Measurements from ENCODE around the gene CCBE1.
"Not testable (repeated sequence)": the region's sequence is repeated elsewhere in the genome, so short reads cannot be mapped to it uniquely, and the experiment has no call there.

CCBE1 gene

GRCh38 chr18:59515956-59516355 lies 181.3 kb downstream of the CCBE1 start:
- not testable (repeated sequence) for H3K36me3 ChIP-seq (ENCODE audit: control insufficient read depth in 2 of 2, insufficient read depth in 2 of 2, low read length in 2 of 2); H3K4me1 ChIP-seq (ENCODE audit: control insufficient read depth in 2 of 2, insufficient read depth in 2 of 2, low read length in 2 of 2); H3K9ac ChIP-seq (ENCODE audit: low read depth in 1 of 2, low read length in 2 of 2); H3K9me3 ChIP-seq (ENCODE audit: control insufficient read depth in 2 of 2, low read length in 2 of 2); H3K4me3 ChIP-seq (ENCODE audit: low read length in 2 of 2); H3K27me3 ChIP-seq (ENCODE audit: control insufficient read depth in 2 of 2, insufficient read depth in 2 of 2, low read length in 2 of 2)
- peak overlapping the region in 1 of 2 donors; percentile 4 for H3K27ac ChIP-seq (ENCODE audit: low read depth in 2 of 2, low read length in 2 of 2)

GRCh38 chr18:59515147-59515546 lies 182.1 kb downstream of the CCBE1 start:
- Histone ChIP-seq H3K4me1 (ENCODE audit: control insufficient read depth in 2 of 2, insufficient read depth in 2 of 2, low read length in 2 of 2) (no peaks in the 10 kb centered on the region), H3K27me3 (ENCODE audit: control insufficient read depth in 2 of 2, insufficient read depth in 2 of 2, low read length in 2 of 2) (no peaks in the 10 kb centered on the region), H3K4me3 (ENCODE audit: low read length in 2 of 2) (no peak overlapping the region), H3K9me3 (ENCODE audit: control insufficient read depth in 2 of 2, low read length in 2 of 2) (no peaks in the 10 kb centered on the region), H3K36me3 (ENCODE audit: control insufficient read depth in 2 of 2, insufficient read depth in 2 of 2, low read length in 2 of 2) (no peaks in the 10 kb centered on the region), H3K27ac (ENCODE audit: low read depth in 2 of 2, low read length in 2 of 2) (no peak overlapping the region), H3K9ac (ENCODE audit: low read depth in 1 of 2, low read length in 2 of 2) (no peak overlapping the region)

GRCh38 chr18:59514203-59514602 lies 183.0 kb downstream of the CCBE1 start:
- Histone ChIP-seq H3K4me3 (ENCODE audit: low read length in 2 of 2) (no peak overlapping the region), H3K27me3 (ENCODE audit: control insufficient read depth in 2 of 2, insufficient read depth in 2 of 2, low read length in 2 of 2) (no peaks in the 10 kb centered on the region), H3K27ac (ENCODE audit: low read depth in 2 of 2, low read length in 2 of 2) (no peak overlapping the region), H3K9me3 (ENCODE audit: control insufficient read depth in 2 of 2, low read length in 2 of 2) (no peaks in the 10 kb centered on the region), H3K9ac (ENCODE audit: low read depth in 1 of 2, low read length in 2 of 2) (no peak overlapping the region), H3K4me1 (ENCODE audit: control insufficient read depth in 2 of 2, insufficient read depth in 2 of 2, low read length in 2 of 2) (no peaks in the 10 kb centered on the region), H3K36me3 (ENCODE audit: control insufficient read depth in 2 of 2, insufficient read depth in 2 of 2, low read length in 2 of 2) (no peaks in the 10 kb centered on the region)

GRCh38 chr18:59512025-59512755 lies 185.0 kb downstream of the CCBE1 start:
- Histone ChIP-seq H3K27ac (ENCODE audit: low read depth in 2 of 2, low read length in 2 of 2) (no peak overlapping the region), H3K36me3 (ENCODE audit: control insufficient read depth in 2 of 2, insufficient read depth in 2 of 2, low read length in 2 of 2) (no peaks in the 10 kb centered on the region), H3K27me3 (ENCODE audit: control insufficient read depth in 2 of 2, insufficient read depth in 2 of 2, low read length in 2 of 2) (no peaks in the 10 kb centered on the region), H3K9me3 (ENCODE audit: control insufficient read depth in 2 of 2, low read length in 2 of 2) (no peaks in the 10 kb centered on the region), H3K4me3 (ENCODE audit: low read length in 2 of 2) (no peak overlapping the region), H3K4me1 (ENCODE audit: control insufficient read depth in 2 of 2, insufficient read depth in 2 of 2, low read length in 2 of 2) (no peaks in the 10 kb centered on the region), H3K9ac (ENCODE audit: low read depth in 1 of 2, low read length in 2 of 2) (no peak overlapping the region)

- no peaks in the 10 kb centered on the region for H3K27me3 ChIP-seq (ENCODE audit: control insufficient read depth in 2 of 2, insufficient read depth in 2 of 2, low read length in 2 of 2)
- H3K9me3 ChIP-seq (ENCODE audit: control insufficient read depth in 2 of 2, low read length in 2 of 2): no peaks in the 10 kb centered on the region
- no peak overlapping the region for H3K9ac ChIP-seq (ENCODE audit: low read depth in 1 of 2, low read length in 2 of 2)
- H3K27ac ChIP-seq (ENCODE audit: low read depth in 2 of 2, low read length in 2 of 2): no peak overlapping the region
- H3K4me1 ChIP-seq (ENCODE audit: control insufficient read depth in 2 of 2, insufficient read depth in 2 of 2, low read length in 2 of 2): no peaks in the 10 kb centered on the region
- H3K4me3 ChIP-seq (ENCODE audit: low read length in 2 of 2): no peak overlapping the region
- H3K36me3 ChIP-seq (ENCODE audit: control insufficient read depth in 2 of 2, insufficient read depth in 2 of 2, low read length in 2 of 2): no peaks in the 10 kb centered on the region
These were observed 187.5 kb downstream of the CCBE1 start for GRCh38 chr18:59509481-59510442.

GRCh38 chr18:59505356-59505755 lies 191.9 kb downstream of the CCBE1 start:
- H3K9me3 ChIP-seq (ENCODE audit: control insufficient read depth in 2 of 2, low read length in 2 of 2): no peaks in the 10 kb centered on the region
- no peak overlapping the region for H3K27ac ChIP-seq (ENCODE audit: low read depth in 2 of 2, low read length in 2 of 2)

GRCh38 chr18:59502274-59503175 lies 194.7 kb downstream of the CCBE1 start:
- H3K27me3 ChIP-seq (ENCODE audit: control insufficient read depth in 2 of 2, insufficient read depth in 2 of 2, low read length in 2 of 2): no peaks in the 10 kb centered on the region
- H3K4me1 ChIP-seq (ENCODE audit: control insufficient read depth in 2 of 2, insufficient read depth in 2 of 2, low read length in 2 of 2): no peaks in the 10 kb centered on the region
- no peak overlapping the region for H3K4me3 ChIP-seq (ENCODE audit: low read length in 2 of 2)
- H3K9ac ChIP-seq (ENCODE audit: low read depth in 1 of 2, low read length in 2 of 2): no peak overlapping the region
- H3K36me3 ChIP-seq (ENCODE audit: control insufficient read depth in 2 of 2, insufficient read depth in 2 of 2, low read length in 2 of 2): no peaks in the 10 kb centered on the region
- H3K9me3 ChIP-seq (ENCODE audit: control insufficient read depth in 2 of 2, low read length in 2 of 2): no peaks in the 10 kb centered on the region
- H3K27ac ChIP-seq (ENCODE audit: low read depth in 2 of 2, low read length in 2 of 2): no peak overlapping the region

More at GRCh38 chr18:59505356-59505755, 191.9 kb downstream of the CCBE1 start:
- H3K36me3 ChIP-seq (ENCODE audit: control insufficient read depth in 2 of 2, insufficient read depth in 2 of 2, low read length in 2 of 2): no peaks in the 10 kb centered on the region
- H3K9ac ChIP-seq (ENCODE audit: low read depth in 1 of 2, low read length in 2 of 2): no peak overlapping the region
- no peaks in the 10 kb centered on the region for H3K27me3 ChIP-seq (ENCODE audit: control insufficient read depth in 2 of 2, insufficient read depth in 2 of 2, low read length in 2 of 2)
- H3K4me1 ChIP-seq (ENCODE audit: control insufficient read depth in 2 of 2, insufficient read depth in 2 of 2, low read length in 2 of 2): no peaks in the 10 kb centered on the region
- H3K4me3 ChIP-seq (ENCODE audit: low read length in 2 of 2): no peak overlapping the region

GRCh38 chr18:59501920-59502273 lies 195.3 kb downstream of the CCBE1 start:
- H3K9me3 ChIP-seq (ENCODE audit: control insufficient read depth in 2 of 2, low read length in 2 of 2): no peaks in the 10 kb centered on the region
- no peak overlapping the region for H3K27ac ChIP-seq (ENCODE audit: low read depth in 2 of 2, low read length in 2 of 2)
- no peak overlapping the region for H3K4me3 ChIP-seq (ENCODE audit: low read length in 2 of 2)
- no peaks in the 10 kb centered on the region for H3K4me1 ChIP-seq (ENCODE audit: control insufficient read depth in 2 of 2, insufficient read depth in 2 of 2, low read length in 2 of 2)
- no peak overlapping the region for H3K9ac ChIP-seq (ENCODE audit: low read depth in 1 of 2, low read length in 2 of 2)
- H3K36me3 ChIP-seq (ENCODE audit: control insufficient read depth in 2 of 2, insufficient read depth in 2 of 2, low read length in 2 of 2): no peaks in the 10 kb centered on the region
- H3K27me3 ChIP-seq (ENCODE audit: control insufficient read depth in 2 of 2, insufficient read depth in 2 of 2, low read length in 2 of 2): no peaks in the 10 kb centered on the region

- Histone ChIP-seq H3K9me3 (ENCODE audit: control insufficient read depth in 2 of 2, low read length in 2 of 2) (no peaks in the 10 kb centered on the region), H3K27me3 (ENCODE audit: control insufficient read depth in 2 of 2, insufficient read depth in 2 of 2, low read length in 2 of 2) (no peaks in the 10 kb centered on the region), H3K9ac (ENCODE audit: low read depth in 1 of 2, low read length in 2 of 2) (no peak overlapping the region), H3K36me3 (ENCODE audit: control insufficient read depth in 2 of 2, insufficient read depth in 2 of 2, low read length in 2 of 2) (no peaks in the 10 kb centered on the region), H3K4me1 (ENCODE audit: control insufficient read depth in 2 of 2, insufficient read depth in 2 of 2, low read length in 2 of 2) (no peaks in the 10 kb centered on the region), H3K27ac (ENCODE audit: low read depth in 2 of 2, low read length in 2 of 2) (no peak overlapping the region), H3K4me3 (ENCODE audit: low read length in 2 of 2) (no peak overlapping the region)
These were observed 196.5 kb downstream of the CCBE1 start for GRCh38 chr18:59500765-59501164.
